Measurements from ENCODE around the gene ME1.

GRCh38 chr6:83199863-83200225, 231.0 kb downstream of the ME1 start:
- TF ChIP-seq POLR2A (IDR thresholded peaks at IDR 0.05) (no peak), CTCF (IDR thresholded peaks at IDR 0.05) (no peak)

Data from prostate gland (tissue), 2 donors.